ENCODE results near the gene SHISA2. TPM values are rescaled to one million over a fixed set of nuclear protein-coding genes. Genes with fewer than 3 reads are reported as not detected.

The SHISA2 gene
- total RNA-seq, 1 experiment from 2014 or later, result 8.1 TPM

DNA sequence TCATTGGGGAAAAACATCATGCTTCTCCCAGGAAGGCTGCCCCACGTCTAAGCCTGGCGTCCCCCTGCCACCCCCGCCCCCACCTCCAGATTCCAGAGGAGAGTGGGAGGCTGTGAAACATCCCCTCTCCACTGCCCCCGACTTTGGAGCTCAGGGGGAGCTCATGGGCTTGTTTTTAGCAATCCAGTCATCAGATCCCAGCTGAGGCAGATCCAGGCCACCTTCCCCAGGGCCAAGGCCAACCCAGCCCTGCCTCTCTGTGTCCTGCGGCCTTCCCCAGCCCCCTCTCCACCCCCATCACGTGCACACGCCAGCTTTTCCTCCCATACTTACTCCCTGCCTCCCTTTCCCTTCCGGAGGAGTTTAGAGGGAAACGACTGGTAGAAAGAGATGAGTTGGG lies 38.8 kb downstream of the SHISA2 start:
- Histone ChIP-seq H2AFZ (ENCODE audit: low read length) (no peak overlapping the region), H3K27ac (ENCODE audit: insufficient read length, low read depth, low read length) (no peak overlapping the region), H3K18ac (ENCODE audit: insufficient read length, low read depth, low read length) (no peak overlapping the region), H3K4me2 (ENCODE audit: insufficient read depth, insufficient read length, low read length) (no peak overlapping the region), H3K4ac (ENCODE audit: low read depth, low read length) (no peak overlapping the region), H4K5ac (ENCODE audit: insufficient read length, low read depth, low read length) (no peak overlapping the region), H2BK120ac (ENCODE audit: low read depth, low read length, poor library complexity, severe bottlenecking) (no peak overlapping the region), H2BK5ac (ENCODE audit: insufficient read length, low read length) (no peak overlapping the region), H4K91ac (ENCODE audit: insufficient read length, low read depth, low read length) (no peak overlapping the region), H3K23ac (ENCODE audit: insufficient read length, low read depth, low read length) (no peak overlapping the region), H2BK20ac (ENCODE audit: low read depth, low read length, poor library complexity, severe bottlenecking) (no peak overlapping the region), H2AK5ac (ENCODE audit: insufficient read length, low read length) (no peak overlapping the region), H3K56ac (ENCODE audit: insufficient read length, low read depth, low read length) (no peak overlapping the region), H4K8ac (replicated peaks; ENCODE audit: insufficient read length, low read depth, low read length) (no peak overlapping the region), H2BK15ac (ENCODE audit: low read depth, low read length) (no peak overlapping the region), H3T11ph (ENCODE audit: low read length) (no peak overlapping the region), H3K27me3 (ENCODE audit: insufficient read depth, low read length) (no peaks in the 10 kb centered on the region), H3K9me3 (ENCODE audit: control insufficient read depth, low read depth, low read length) (no peaks in the 10 kb centered on the region), H3K79me1 (ENCODE audit: insufficient read depth, low read depth, low read length, poor library complexity, severe bottlenecking) (no peaks in the 10 kb centered on the region), H3K9ac (ENCODE audit: extremely low read depth, insufficient read length, low read length) (no peak overlapping the region), H3K14ac (ENCODE audit: insufficient read depth, low read length) (no peak overlapping the region), H2BK12ac (ENCODE audit: insufficient read length, low read depth, low read length) (no peak overlapping the region), H3K79me2 (ENCODE audit: insufficient read depth, low read length) (no peaks in the 10 kb centered on the region), H4K20me1 (ENCODE audit: control insufficient read depth, insufficient read depth, insufficient read length) (no peaks in the 10 kb centered on the region), H3K23me2 (ENCODE audit: insufficient read length, low read depth, low read length, poor library complexity, severe bottlenecking) (no peaks in the 10 kb centered on the region), H3K4me1 (ENCODE audit: insufficient read depth, low read length) (no peaks in the 10 kb centered on the region)
- H3K4me1 Mint-ChIP-seq, result peaks cover 22 to 29% of the 10 kb centered on the region in 2 experiments
- no peak overlapping the region for H3K4me3 Mint-ChIP-seq
- H3K9me3 Mint-ChIP-seq, result peaks cover 0 to 2% of the 10 kb centered on the region in 2 experiments; a peak in 1 of 5 replicates
- no peak for DNase-seq
- H3K27me3 Mint-ChIP-seq (ENCODE audit: low read depth), result peaks cover 6% of the 10 kb centered on the region
- TF ChIP-seq, protein P1, sequence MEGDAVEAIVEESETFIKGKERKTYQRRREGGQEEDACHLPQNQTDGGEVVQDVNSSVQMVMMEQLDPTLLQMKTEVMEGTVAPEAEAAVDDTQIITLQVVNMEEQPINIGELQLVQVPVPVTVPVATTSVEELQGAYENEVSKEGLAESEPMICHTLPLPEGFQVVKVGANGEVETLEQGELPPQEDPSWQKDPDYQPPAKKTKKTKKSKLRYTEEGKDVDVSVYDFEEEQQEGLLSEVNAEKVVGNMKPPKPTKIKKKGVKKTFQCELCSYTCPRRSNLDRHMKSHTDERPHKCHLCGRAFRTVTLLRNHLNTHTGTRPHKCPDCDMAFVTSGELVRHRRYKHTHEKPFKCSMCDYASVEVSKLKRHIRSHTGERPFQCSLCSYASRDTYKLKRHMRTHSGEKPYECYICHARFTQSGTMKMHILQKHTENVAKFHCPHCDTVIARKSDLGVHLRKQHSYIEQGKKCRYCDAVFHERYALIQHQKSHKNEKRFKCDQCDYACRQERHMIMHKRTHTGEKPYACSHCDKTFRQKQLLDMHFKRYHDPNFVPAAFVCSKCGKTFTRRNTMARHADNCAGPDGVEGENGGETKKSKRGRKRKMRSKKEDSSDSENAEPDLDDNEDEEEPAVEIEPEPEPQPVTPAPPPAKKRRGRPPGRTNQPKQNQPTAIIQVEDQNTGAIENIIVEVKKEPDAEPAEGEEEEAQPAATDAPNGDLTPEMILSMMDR (conservative IDR thresholded peaks at IDR 0.05), result no peak
- no peak overlapping the region for H3K27ac Mint-ChIP-seq
- H3K36me3 Mint-ChIP-seq (ENCODE audit: insufficient read depth in 1 of 3, low read depth in 3 of 3), result no peaks in the 10 kb centered on the region
- WGBS (ENCODE audit: extremely low coverage, insufficient read length, low lambda C conversion rate), result no CpG with 5 or more reads among the region's 9 CpGs
